DMS 273 treated with DMSO at 0.1 percent for 48 hours (cell line): ENCODE measurements around the gene OR4D10.
"Not testable (repeated sequence)": the region's sequence is repeated elsewhere in the genome, so short reads cannot be mapped to it uniquely, and the experiment has no call there.

ENCODE experiments used
- DNase-seq: peaks from one replicate; lab custom pipeline; 2025; lab: John Stamatoyannopoulos, UW

Gene OR4D10

GRCh38 chr11:59473015-59473414 lies at the start of gene OR4D10:
OR4D10 (plus strand) TSS chr11:59473315; CDS start chr11:59477430, 4,115 bp downstream.
- DNase-seq: no peak

DNA sequence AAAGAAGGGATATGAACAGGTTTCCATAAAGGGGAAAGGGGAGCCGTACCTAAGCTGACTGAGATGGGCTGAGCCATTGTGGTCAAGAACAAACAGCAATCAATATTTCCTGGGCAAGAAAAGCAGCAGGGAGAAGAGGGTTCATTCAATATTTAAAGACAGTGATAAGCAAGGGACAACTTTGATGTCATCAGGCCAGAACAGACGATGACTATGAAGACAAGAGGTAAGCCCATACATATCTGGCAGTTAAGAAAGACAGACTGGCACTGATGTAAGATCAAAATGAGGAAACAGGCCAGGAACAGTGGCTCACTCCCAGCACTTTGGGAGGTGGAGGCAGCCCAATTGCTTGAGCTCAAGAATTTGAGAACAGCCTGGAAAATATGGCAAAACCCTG lies 49.3 kb upstream of the OR4D10 start:
- no peak for DNase-seq

DNA sequence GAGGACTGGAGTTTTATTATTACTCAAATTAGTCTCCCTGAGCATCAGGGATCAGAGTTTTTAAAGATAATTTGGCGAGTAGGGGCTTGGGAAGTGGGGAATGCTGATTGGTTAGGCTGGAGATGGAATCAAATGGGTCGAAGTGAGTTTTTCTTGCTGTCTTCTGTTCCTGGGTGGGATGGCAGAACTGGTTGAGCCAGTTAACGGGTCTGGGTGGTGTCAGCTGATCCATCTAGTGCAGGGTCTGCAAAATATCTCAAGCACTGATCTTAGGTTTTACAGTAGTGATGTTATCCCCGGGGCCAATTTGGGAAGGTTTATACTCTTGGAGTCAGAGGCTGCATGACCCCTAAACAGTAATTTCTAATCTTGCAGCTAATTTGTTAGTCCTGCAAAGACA lies 48.0 kb upstream of the OR4D10 start:
- no peak for DNase-seq

- no peak for DNase-seq
These were observed 46.6 kb upstream of the OR4D10 start, which contains the start of gene OR5A2 for GRCh38 chr11:59426361-59427067. OR5A2 (minus strand) TSS chr11:59426413; CDS start chr11:59422953, 3,460 bp downstream.

- DNase-seq: no peak
These were observed 46.1 kb upstream of the OR4D10 start for GRCh38 chr11:59427068-59427382.

- DNase-seq: no peak
These were observed 43.1 kb upstream of the OR4D10 start for GRCh38 chr11:59429924-59430516.

DNA sequence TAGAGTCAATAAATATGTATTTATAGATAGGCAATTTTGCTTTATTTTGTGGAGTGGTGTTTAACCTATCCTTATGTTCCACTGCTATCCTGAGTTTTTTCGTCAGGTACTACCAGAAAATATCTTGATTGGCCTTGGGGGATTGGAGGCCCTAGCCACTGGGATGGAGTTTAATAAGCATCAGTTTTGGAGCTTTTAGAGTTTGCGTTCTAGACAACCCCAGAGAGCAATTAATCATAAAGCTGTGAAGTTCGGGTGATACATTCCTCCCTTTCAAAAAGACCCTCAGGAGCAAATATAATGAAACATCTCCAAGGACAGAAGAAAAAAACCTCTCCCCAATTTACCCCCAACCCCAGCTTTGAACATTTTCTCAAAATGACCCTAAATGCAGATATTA lies 36.9 kb upstream of the OR4D10 start, which contains the start of gene OR5A1:
OR5A1 (plus strand) TSS at position 301 of the 400 bp plus-strand sequence. CDS start 6,700 bp downstream, outside the sequence.
- DNase-seq: no peak

- peak; percentile 19 for DNase-seq
These were observed 35.3 kb upstream of the OR4D10 start for GRCh38 chr11:59437770-59438169.

DNA sequence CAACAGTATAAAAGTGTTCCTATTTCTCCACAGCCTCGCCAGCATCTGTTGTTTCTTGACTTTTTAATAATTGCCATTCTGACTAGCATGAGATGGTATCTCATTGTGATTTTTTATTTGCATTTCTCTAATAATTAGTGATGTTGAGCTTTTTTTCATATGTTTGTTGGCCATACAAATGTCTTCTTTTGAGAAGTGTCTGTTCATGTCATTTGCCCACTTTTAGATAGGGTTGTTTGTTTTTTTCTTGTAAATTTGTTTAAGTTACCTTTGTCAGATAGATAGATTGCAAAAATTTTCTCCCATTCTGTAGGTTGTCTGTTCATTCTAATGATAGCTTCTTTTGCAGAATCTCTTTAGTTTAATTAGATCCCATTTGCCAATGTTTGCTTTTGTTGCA lies 27.5 kb upstream of the OR4D10 start:
- DNase-seq: not testable (repeated sequence)

DNA sequence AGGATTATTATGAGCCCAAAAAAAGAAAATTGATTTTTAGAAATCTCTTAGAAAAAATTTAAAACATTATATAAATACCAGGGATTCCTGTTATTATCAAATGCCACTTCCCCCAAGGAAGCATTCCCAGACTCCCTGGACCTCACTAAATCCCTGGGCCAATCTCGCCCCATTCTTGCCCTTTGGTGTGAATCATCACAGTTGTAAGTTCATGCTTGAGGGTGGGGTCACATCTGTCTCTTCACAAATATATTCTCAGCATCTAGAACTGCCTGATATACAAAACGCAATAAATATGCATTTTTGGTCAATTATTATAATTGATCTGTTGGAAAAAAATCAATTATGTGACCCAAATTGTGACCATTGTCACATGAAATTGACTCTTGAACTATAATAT lies 24.6 kb upstream of the OR4D10 start:
- no peak for DNase-seq

GRCh38 chr11:59456661-59457060 lies 16.5 kb upstream of the OR4D10 start, which contains the start of gene OR4D6:
OR4D6 (plus strand) TSS chr11:59456961; CDS start chr11:59456961, 0 bp downstream.
- DNase-seq: no peak

DNA sequence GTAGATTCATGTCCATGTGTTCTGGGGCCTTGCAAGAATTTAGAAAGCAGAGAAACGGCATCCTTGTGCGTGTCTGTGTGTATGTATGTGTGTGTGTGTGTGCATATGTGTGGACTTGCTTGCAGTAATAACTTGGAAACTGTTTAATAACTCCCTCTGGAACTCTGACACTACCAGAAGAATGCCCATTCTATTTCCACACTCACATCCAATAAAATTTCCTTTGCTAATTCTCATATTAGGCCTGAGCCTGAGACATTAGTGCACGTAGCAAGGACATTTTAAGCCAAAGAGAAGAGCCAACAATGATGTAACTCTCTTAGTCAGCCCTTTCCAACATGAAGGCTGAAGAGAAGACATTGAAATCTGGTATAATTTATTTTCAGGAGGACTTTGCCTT lies 13.2 kb upstream of the OR4D10 start:
- no peak for DNase-seq

GRCh38 chr11:59463190-59463641 lies 9.9 kb upstream of the OR4D10 start:
- no peak for DNase-seq

- DNase-seq: no peak
These were observed 2.1 kb downstream of the OR4D10 start for GRCh38 chr11:59475176-59475575.

DNA sequence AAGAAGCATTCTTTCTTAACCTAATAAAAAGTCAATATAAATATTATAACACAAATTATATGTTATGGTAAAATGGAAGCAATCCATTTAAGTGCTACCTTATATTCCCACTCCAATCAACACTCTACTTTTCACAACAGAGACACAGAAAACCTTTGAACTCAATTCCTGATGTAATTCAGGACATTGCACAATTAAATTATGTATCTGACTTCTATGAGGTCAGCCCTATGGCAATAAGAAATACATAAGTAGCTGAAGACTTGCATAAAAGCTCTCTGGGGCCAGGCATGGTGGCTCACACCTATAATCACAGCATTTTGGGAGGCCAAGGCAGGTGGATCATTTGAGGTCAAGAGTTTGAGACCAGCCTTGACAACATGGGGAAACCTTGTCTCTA lies 6.8 kb downstream of the OR4D10 start:
- DNase-seq: no peak

- no peak for DNase-seq
These were observed 7.2 kb downstream of the OR4D10 start for GRCh38 chr11:59480359-59480758.

GRCh38 chr11:59501931-59502330 lies 28.8 kb downstream of the OR4D10 start:
- no peak for DNase-seq

DNA sequence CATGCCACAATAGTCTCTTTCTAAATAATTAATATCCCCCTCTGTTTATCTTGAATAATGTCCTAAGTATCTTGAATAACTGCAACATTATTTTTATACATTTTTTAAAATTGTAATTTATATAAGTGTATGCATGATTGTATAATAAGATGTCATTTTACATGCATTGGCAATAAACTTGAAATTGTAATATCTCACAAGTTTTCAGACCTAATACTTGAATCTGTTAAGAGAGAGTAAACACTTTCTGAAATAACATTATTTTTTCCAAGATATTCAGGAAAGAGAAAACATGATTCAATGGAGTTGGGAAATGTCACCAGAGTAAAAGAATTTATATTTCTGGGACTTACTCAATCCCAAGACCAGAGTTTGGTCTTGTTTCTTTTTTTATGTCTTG lies 30.2 kb downstream of the OR4D10 start, which contains the start of gene OR4D11:
OR4D11 (plus strand) TSS at position 301 of the 400 bp plus-strand sequence; CDS start at position 301, 0 bp downstream.
- no peak for DNase-seq

- DNase-seq: no peak
These were observed 38.0 kb downstream of the OR4D10 start, which contains the start of gene OR4D9 for GRCh38 chr11:59510941-59511589. OR4D9 (plus strand) TSS chr11:59511539; CDS start chr11:59514913, 3,374 bp downstream.

DNA sequence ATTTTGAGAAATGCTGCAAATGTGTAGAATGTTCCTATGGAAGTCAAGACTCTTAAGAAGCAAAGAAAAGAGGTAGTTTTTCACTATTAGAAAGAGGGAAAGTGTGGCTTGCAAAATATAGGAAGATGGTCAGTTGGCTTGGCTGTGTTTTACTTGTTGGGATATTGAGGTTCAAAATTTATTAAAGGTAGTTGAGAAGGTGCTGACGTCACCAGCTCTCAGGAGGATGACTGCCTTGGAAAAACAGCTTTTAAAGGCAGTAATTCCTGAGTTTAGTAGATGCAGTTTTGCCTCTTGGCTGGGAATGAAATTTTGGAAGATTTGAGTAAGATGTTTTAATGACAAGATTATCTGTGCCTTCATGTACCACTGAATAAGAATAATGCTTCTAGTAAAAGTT lies 38.6 kb downstream of the OR4D10 start:
- no peak for DNase-seq

- not testable (repeated sequence) for DNase-seq
These were observed 47.0 kb downstream of the OR4D10 start for GRCh38 chr11:59520139-59520538.

GRCh38 chr11:59520741-59521140 lies 47.6 kb downstream of the OR4D10 start:
- no peak for DNase-seq

DNA sequence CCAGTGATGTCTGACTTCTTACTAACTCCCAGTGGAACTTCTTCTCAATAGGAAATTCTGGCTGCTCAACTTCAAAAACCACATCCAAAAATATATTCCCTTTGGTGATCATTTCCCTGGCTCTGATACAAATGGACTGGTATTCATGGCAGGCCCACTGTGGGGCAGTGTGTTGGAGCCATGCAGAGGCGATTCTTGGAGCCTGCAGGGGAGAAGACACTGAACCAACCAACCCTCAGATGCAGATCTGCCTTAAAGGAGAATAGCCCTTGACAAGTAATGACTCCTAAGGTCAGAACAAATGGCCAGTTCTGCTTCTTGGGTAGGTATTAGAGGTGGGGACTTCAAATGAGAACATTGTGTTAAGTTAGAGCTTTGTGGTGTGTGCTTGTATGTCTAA lies 50.4 kb downstream of the OR4D10 start:
- no peak for DNase-seq
